ENCODE measurements around the gene SH2D3C. TPM values are rescaled to one million over a fixed set of nuclear protein-coding genes. Genes with fewer than 3 reads are reported as not detected.

The SH2D3C gene
- total and polyA plus RNA-seq, 2 of the 4 experiments (the other 2 are of a cell fraction) = under 0.01 to 0.24 TPM

GRCh38 chr9:127812011-127812410 is 33.5 kb upstream of the SH2D3C start:
- no peak overlapping the region for H2BK5ac ChIP-seq (ENCODE audit: low read depth, low read length, poor library complexity, severe bottlenecking)
- H4K91ac ChIP-seq (ENCODE audit: insufficient read depth, low read depth, low read length) = no peak overlapping the region
- no peak overlapping the region for H2AK5ac ChIP-seq (ENCODE audit: low read depth, low read length)
- peaks cover 20 to 30% of the 10 kb centered on the region in 2 experiments for H3K79me1 ChIP-seq (ENCODE audit: low read depth in 1 of 2, low read length in 2 of 2)
- dilution Hi-C loops (cut with HindIII; ENCODE audit: low sequenced_read_pairs, unreplicated experiment) = no loop called here
- H3K9ac ChIP-seq (ENCODE audit: low read depth, low read length) = no peak overlapping the region
- BruUV-seq (replicated peaks) = no TSS peak
- no peak overlapping the region for H2AFZ ChIP-seq (replicated peaks; ENCODE audit: low read length, poor library complexity)
- H3K4me3 ChIP-seq (ENCODE audit: insufficient read depth, low read depth, low read length) = no peak overlapping the region
- no peak overlapping the region for H3K4me2 ChIP-seq (ENCODE audit: low read depth, low read length)
- H3K27me3 ChIP-seq (ENCODE audit: control insufficient read depth, insufficient read depth, low read length) = no peaks in the 10 kb centered on the region
- DNase-seq = no peak
- POLR2A ChIA-PET (ENCODE audit: unreplicated experiment) = no interaction called here
- no peaks in the 10 kb centered on the region for H3K9me3 ChIP-seq (ENCODE audit: control insufficient read depth, insufficient read depth, low read length)
- H3K14ac ChIP-seq (replicated peaks; ENCODE audit: low read depth, low read length) = no peak overlapping the region
- no peaks in the 10 kb centered on the region; the same call in 1 of the 2 replicates for H3K9me1 ChIP-seq (ENCODE audit: insufficient read depth, low read length)
- peaks cover 7% of the 10 kb centered on the region; the same call in 1 of the 2 replicates for H3K4me1 ChIP-seq (ENCODE audit: control insufficient read depth, insufficient read depth, low read length)
- no peak for ATAC-seq (ENCODE audit: low read depth)
- no peak overlapping the region for H3K4ac ChIP-seq (ENCODE audit: low read depth, low read length)
- H4K20me1 ChIP-seq (ENCODE audit: insufficient read depth, low read length) = peaks cover 19% of the 10 kb centered on the region
- no peak overlapping the region for H2BK15ac ChIP-seq (ENCODE audit: low read depth, low read length)
- no peak overlapping the region for H2AK9ac ChIP-seq (replicated peaks; ENCODE audit: low read depth, low read length, poor library complexity)
- no peak overlapping the region for H4K8ac ChIP-seq (ENCODE audit: low read depth in 2 of 2, low read length in 2 of 2)
- intact Hi-C loops (cut with micrococcal nuclease) = no loop called here
- no peak overlapping the region for H2BK120ac ChIP-seq (ENCODE audit: low read depth, low read length)
- H2BK20ac ChIP-seq (ENCODE audit: low read depth, low read length) = no peak overlapping the region
- peak; percentile 70 for TF ChIP-seq CEBPB (IDR thresholded peaks at IDR 0.05; ENCODE audit: low read depth, low read length)
- TF ChIP-seq RFX5 (IDR thresholded peaks at IDR 0.05; ENCODE audit: low read depth, low read length) = no peak
- H3K56ac ChIP-seq (ENCODE audit: extremely low read depth, insufficient read depth, low read length) = no peak overlapping the region
- CTCF ChIA-PET = no interaction called here
- no CpG with 5 or more reads among the region's 6 CpGs for WGBS, 2 experiments (ENCODE audit: extremely low coverage in 2 of 2, insufficient read length in 1 of 2)
- in situ Hi-C loops (cut with MboI; ENCODE audit: low sequenced_read_pairs) = no loop called here
- H3K27ac ChIP-seq (ENCODE audit: insufficient read depth, low read length) = no peak overlapping the region
- H3K23ac ChIP-seq (ENCODE audit: low read depth, low read length) = no peak overlapping the region
- H3K18ac ChIP-seq (ENCODE audit: low read depth, low read length) = no peak overlapping the region
- H4K5ac ChIP-seq (ENCODE audit: low read depth, low read length) = no peak overlapping the region
- peaks cover 77% of the 10 kb centered on the region for H3K36me3 ChIP-seq (ENCODE audit: control insufficient read depth, insufficient read depth, low read length)

Data from IMR-90 (cell line).